GM12864 (cell line): ENCODE data around the gene SYK.

ENCODE experiments used
- DNase-seq: peaks from one replicate; pipeline ENCODE4 v3.0.0-alpha.2; 2011; ENCODE audit warnings: low read depth
- H3K4me3 ChIP-seq: 2 replicates; pipeline ENCODE4 v1.5.1; 2011; ENCODE audit warnings: mild to moderate bottlenecking, low read depth, low read length, control low read depth
- TF ChIP-seq, protein P1 (sequence below): IDR thresholded peaks from 2 replicates; pipeline ENCODE4 v1.5.1; 2011; ENCODE audit warnings: low read depth, mild to moderate bottlenecking, moderate library complexity, low read length, control low read depth, inconsistent platforms; ENCODE audit errors: missing control alignments

SYK gene

DNA sequence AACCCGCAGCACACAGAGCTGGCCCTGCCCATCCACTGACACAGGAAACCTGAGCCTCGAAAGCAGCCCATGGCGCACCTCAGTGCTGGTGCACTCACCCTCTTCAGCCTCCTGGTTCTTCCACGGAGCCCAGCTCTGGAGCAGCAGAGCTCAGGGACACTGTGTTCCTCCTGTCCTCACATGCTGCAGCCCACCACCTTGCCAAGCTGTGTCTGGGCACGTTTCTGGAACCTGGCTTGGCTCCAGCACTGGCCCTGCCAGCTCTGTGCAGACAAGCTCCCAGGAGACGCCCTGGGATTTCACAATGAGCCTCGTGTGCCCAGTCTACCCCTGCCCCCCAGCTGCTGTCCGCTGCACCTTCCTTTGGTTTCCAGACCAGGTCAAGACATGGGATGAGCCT lies 119.5 kb downstream of the SYK start:
- DNase-seq = no peak
- H3K4me3 ChIP-seq = no peak overlapping the region
- TF ChIP-seq, protein P1, sequence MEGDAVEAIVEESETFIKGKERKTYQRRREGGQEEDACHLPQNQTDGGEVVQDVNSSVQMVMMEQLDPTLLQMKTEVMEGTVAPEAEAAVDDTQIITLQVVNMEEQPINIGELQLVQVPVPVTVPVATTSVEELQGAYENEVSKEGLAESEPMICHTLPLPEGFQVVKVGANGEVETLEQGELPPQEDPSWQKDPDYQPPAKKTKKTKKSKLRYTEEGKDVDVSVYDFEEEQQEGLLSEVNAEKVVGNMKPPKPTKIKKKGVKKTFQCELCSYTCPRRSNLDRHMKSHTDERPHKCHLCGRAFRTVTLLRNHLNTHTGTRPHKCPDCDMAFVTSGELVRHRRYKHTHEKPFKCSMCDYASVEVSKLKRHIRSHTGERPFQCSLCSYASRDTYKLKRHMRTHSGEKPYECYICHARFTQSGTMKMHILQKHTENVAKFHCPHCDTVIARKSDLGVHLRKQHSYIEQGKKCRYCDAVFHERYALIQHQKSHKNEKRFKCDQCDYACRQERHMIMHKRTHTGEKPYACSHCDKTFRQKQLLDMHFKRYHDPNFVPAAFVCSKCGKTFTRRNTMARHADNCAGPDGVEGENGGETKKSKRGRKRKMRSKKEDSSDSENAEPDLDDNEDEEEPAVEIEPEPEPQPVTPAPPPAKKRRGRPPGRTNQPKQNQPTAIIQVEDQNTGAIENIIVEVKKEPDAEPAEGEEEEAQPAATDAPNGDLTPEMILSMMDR = no peak

DNA sequence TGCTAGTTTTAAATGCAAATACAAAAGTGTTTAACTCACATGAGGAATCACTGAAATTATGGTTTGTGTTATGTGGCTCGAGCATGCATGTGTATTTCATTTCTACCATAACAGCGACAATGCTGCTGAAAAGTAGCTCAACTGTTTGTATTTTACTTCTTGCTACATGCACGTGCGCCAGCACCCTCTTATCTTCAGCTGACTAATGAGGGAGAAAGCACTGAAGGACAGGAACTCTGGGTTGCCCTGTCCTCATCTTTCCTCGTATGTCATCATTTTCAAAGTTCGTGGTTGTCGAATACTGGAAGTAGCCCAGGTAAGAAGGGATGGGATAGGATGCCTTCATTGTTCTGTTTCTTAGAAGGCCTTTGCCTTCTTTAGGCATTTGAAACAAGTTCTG lies 120.3 kb downstream of the SYK start:
- TF ChIP-seq, protein P1 = no peak
- H3K4me3 ChIP-seq = no peak overlapping the region
- DNase-seq = no peak

DNA sequence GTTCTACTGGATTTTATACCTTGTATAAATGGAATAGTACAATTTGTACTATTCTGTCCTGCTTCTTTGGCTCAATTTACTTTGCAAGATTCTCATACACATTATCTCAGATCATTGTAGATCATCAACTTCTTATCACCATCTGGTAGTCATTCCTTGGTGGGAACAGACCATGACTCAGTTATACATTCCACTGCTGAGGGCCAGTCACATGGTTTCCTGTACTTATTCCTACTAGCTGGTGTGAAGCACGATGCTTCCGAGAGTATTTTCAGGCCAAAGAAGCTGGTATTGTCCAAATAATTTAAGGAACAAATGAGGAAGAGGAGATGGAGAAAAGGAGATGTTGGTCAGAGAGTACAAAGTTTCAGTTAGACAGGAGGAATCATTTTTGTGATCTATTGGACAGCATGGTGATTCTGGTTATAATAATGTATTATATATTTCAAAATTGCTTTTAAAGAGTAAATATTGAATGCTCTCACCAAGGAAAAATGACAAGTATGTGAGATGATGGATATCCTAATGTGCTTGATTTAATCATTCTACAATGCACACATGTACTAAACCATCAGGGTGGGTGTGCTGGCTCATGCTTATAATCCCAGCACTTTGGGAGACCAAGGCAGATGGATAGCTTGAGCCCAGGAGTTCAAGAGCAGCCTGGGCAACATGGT lies 124.1 kb downstream of the SYK start:
- TF ChIP-seq, protein P1 = no peak
- no peak for DNase-seq
- H3K4me3 ChIP-seq = no peak overlapping the region

DNA sequence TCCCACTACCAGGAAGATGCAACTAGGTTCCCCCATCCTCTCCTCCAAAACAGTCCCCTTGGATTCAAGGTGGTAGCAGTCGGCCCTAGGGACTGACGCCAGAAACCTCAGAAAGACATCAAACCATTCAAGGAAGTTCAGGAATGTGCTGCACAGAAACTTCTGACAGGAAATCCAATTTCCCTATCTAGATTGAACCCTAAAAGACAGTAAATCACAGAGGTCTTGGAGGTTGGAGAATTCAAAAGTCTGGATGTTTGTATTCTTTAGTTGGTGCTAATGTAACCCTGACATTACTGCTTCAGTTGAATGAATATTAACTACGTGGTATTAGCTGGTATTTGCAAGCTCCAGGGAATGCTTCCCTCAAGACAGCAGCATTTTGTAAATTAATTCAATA lies 125.3 kb downstream of the SYK start:
- no peak overlapping the region for H3K4me3 ChIP-seq
- no peak for DNase-seq
- TF ChIP-seq, protein P1 = no peak

DNA sequence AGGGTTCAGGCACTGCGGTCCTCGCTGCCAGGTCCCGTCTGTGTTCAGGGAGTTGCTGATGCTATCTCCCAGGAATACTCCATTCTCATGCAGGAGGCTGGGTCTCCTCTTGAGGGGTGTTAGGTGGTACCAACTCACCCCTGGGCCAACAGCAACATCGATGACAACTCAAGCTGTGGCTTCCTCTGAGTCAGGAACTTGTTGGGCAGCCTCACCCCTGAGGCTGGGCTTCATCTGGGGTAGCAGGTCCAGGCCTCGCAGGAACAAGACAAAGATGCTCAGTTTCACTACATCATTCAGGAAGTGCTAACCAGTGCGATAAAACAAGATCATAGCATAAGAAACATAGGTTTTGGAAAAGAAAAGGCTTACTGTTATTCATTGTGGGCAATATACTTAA lies 125.9 kb downstream of the SYK start:
- no peak for DNase-seq
- no peak overlapping the region for H3K4me3 ChIP-seq
- TF ChIP-seq, protein P1 = no peak

DNA sequence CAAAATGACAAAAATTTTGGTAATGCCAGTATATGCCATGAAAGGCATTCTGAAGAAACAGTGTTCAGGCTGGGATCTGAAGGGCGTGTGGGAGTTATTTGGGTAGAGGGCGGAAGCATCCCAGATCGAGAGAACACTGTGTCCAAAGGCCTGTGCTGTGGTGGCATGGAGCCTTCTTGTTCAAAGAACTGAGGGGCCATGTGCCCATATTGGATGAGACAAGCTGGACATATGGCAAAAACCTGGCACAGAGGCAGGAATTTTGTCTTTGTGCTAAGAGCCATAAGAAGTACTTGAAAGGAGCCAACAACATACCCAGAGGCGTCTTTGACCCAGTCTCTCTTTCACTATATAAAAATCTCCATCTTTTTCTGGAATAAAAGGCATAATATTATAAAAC lies 128.0 kb downstream of the SYK start:
- TF ChIP-seq, protein P1 = no peak
- DNase-seq = no peak
- no peak overlapping the region for H3K4me3 ChIP-seq

DNA sequence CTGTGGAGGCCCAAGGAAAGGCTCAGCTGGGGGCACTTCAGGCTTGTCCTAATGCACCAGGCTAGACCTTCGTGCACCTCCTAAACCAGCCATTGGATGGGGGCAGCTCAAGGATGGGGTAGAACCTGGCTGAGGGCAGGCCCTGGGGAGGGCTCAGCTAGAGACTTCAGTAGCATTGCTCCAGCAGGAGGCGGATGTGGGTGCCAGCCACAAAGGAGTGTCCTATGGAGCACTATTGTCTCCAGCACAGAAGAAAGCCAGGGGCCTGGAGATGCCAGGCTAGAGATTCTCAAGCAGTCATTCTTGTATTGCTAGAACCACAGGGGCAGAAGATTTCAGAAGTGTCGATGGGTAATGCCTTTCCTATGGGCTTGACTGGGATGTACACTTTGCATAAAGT lies 131.8 kb downstream of the SYK start:
- TF ChIP-seq, protein P1 = no peak
- no peak for DNase-seq
- no peak overlapping the region for H3K4me3 ChIP-seq
